ENCODE measurements around the gene FOXO6.

DNA sequence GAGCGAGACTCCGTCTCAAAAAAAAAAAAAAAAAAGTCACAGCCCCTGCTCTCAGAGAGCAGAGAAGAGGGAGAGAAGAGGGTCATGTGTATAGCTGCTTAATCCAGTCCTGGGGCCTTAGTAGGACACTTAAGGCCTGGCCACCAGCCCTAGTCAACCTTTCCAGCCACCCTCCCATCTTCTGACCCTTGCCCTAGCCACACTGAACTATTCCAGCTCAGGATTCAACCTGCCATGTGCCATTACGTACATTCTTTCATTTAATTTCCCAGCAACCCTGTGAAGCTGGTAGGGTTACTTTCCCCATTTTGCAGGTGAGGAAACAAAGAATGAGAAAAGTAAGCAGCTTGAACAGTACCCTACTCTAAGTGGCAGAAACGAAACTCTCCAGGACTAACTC lies 9.0 kb downstream of the FOXO6 start:
- no peak for TF ChIP-seq POLR2A (IDR thresholded peaks at IDR 0.05)
- TF ChIP-seq CTCF (IDR thresholded peaks at IDR 0.05), result no peak

All from prostate gland (tissue), 2 donors.